HFF-Myc (cell line): ENCODE measurements around the gene MAN1C1.

Experiments used
- DNase-seq: peaks from one replicate; pipeline ENCODE4 v3.0.0-alpha.2; 2011; ENCODE audit warnings: low read depth; ENCODE audit errors: extremely low read depth
- H3K4me3 ChIP-seq: replicated peaks from 2 replicates; pipeline ENCODE4 v1.5.1; 2011; ENCODE audit warnings: low read depth, mild to moderate bottlenecking, control low read depth, low read length
- CTCF ChIP-seq: IDR thresholded peaks from 2 replicates; pipeline ENCODE4 v1.5.1; 2012; ENCODE audit warnings: mild to moderate bottlenecking, low read depth, low read length, control low read depth; ENCODE audit errors: missing control alignments

The MAN1C1 gene

GRCh38 chr1:25645637-25646400 lies 29.2 kb downstream of the MAN1C1 start:
- DNase-seq = no peak
- no peak overlapping the region for H3K4me3 ChIP-seq
- no peak for TF ChIP-seq CTCF

DNA sequence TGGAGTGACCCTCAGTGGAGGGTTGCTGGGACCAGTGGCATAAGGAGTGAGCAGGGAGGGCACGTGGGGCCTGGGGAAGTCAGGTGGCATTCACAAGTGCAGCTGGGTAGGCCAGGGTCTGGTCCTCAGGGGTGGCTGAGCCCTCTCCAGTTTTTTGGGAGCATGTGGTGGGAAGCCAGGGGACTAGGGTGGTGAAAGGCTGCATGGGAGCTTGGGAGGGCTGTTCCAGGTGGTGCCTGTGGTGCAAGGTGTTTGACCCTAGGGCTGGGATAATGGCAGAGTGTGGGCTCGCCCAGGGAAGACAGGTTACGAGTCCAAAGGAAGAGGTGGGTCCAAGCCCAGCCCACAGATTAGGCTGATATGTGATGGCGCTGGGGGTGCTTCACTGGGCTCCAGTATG lies 30.5 kb downstream of the MAN1C1 start:
- DNase-seq = no peak
- no peak overlapping the region for H3K4me3 ChIP-seq
- no peak for TF ChIP-seq CTCF

DNA sequence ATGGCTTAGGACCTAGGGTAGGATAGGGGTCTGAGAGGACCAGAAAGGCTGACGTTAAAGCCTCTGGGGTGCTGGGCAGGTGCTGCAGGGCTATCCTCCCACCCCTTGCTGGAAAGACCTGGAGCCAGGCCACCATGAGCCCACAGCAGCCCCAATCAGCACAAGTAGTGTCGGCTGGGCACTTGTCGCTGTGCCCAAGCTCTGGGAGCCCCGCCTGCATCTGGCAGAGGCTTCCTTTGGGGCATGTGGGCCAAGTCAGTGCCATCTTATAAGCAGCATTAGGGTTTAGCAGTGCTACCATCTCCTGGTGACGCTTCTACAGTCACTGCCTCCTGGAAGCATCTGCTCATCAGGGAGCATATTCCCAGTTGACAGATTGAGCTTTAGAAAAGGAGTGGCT lies 31.3 kb downstream of the MAN1C1 start:
- no peak overlapping the region for H3K4me3 ChIP-seq
- no peak for TF ChIP-seq CTCF
- DNase-seq = no peak

GRCh38 chr1:25648681-25649440 lies 32.3 kb downstream of the MAN1C1 start:
- DNase-seq = no peak

DNA sequence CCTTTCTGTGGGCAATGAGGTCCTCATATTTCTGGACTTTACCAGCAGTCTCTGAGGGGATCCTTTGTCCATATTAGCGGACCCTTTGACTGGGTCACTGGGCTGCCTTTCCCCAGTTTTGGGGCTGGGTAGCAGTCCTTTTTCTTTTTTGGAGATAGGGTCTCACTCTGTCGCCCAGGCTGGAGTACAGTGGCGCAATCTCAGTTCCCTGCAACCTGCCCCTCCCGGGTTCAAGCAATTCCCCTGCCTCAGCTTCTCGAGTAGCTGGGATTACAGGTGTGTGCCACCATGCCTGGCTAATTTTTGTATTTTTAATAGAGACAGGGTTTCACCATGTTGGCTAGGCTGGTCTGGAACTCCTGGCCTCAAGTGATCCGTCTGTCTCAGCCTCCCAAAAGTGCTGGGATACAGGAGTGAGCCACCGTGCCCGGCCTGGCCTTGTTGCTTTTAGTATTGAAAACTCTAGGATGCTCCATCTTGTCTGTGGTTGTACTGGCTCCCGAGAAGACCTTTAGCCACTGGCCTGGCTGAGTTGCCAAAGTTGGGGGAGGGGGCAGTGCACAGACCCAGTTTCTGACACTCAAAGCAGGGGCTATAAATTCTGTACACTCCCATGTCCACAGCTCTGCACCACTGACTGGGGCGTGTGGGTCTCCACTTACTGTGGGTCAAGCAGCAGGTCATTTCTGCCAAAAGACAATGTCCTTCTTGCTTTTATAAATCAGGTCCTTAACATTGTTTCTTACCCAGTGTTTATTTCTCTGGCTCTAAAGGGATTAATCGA lies 33.1 kb downstream of the MAN1C1 start:
- TF ChIP-seq CTCF = no peak
- H3K4me3 ChIP-seq = no peak overlapping the region
- DNase-seq = no peak

More at GRCh38 chr1:25648681-25649440, 32.3 kb downstream of the MAN1C1 start:
- H3K4me3 ChIP-seq = no peak overlapping the region
- no peak for TF ChIP-seq CTCF

- no peak overlapping the region for H3K4me3 ChIP-seq
- DNase-seq = no peak
- no peak for TF ChIP-seq CTCF
Measured at GRCh38 chr1:25650289-25650576, 33.6 kb downstream of the MAN1C1 start.
